GM15510 (cell line): ENCODE results near the gene GPR55.

Experiments used
- POLR2A ChIP-seq: IDR thresholded peaks from 3 replicates; pipeline ENCODE4 v1.6.1; 2011; ENCODE audit warnings: borderline replicate concordance; ENCODE audit not compliant: insufficient read length; ENCODE audit errors: extremely low read depth

Gene GPR55

DNA sequence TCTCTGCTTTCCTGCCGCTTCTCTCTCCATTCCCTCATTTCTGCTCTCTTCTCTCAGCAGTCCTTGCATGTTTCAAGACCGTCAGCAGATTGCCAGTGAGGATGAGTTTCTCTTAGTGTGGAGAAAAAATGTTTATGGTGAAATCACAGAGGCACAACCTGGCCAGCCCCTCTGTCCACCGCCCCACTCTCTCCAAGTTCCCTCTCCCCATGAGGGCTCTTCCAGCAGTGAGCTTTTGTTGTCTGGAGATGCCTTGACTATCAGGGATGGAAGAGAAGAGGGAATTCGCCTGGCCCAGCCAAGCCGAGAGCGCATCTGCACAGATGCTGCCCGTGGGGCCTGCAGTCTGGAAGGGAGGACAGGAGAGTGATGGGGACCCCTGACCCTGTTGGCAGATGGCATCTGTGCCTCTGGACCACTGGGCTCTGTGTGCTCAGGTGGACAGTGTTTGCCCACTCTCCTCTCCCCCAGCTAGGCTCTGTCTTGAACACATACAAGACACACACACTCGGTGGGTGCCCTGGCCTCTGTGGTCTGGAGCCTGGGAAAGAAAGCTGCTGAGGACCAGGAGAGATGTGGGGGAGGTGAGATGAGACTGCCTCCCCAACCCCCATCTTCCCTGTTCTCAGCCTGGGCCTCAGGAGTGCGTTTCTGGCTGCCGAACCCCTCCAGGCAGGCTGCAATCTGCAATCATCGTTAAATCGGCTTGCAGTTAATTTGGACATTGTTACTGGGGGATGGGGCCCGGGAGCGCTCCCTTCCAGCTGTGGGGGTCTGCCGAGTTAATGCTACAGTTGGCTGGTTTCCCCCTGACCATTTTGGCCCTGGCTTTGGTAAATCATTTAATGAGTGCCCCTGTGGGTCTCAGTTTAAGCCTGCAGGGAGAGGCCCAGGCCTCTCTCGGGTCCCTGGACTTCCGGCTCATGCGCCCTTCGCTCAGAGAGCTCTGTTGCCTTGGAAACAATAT is 55.8 kb downstream of the GPR55 start:
- no peak for TF ChIP-seq POLR2A

DNA sequence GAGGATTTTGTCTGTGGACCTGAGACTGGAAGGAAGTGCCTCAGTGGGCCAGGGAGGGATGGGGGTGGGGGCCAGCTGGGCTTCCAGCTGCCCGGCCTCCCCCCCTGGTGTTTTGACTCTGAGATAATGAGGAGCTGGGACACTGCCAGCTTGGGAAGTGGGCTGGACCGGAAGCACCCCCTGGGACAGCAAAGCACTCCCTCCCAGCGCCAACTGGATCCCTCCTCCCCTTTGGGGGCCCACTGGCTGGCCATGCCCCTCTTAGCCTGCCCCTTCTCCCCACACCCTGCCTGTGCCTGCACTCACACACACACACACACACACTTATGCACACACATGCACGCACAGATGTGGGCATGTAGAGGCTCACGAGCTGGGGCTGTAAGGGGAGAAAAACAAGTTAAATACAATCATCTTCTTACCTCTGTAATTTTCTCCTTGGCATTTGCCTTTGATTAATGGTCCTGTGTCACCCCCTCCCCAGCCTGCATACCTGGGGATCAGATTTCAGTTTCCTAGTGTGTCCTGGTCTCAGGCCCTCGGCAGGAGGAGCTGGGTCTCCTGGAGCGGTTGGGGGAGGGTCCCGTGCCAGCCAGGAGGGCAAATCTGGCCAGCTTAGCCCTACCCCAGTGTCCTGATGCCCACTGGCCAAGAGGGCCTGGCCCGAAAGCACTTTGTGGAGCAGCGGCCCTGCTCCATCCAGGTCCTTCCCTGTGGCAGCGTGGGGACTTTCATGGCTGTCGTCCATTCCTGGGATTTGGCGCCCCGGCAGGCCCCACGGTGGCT is 56.7 kb downstream of the GPR55 start:
- no peak for TF ChIP-seq POLR2A

DNA sequence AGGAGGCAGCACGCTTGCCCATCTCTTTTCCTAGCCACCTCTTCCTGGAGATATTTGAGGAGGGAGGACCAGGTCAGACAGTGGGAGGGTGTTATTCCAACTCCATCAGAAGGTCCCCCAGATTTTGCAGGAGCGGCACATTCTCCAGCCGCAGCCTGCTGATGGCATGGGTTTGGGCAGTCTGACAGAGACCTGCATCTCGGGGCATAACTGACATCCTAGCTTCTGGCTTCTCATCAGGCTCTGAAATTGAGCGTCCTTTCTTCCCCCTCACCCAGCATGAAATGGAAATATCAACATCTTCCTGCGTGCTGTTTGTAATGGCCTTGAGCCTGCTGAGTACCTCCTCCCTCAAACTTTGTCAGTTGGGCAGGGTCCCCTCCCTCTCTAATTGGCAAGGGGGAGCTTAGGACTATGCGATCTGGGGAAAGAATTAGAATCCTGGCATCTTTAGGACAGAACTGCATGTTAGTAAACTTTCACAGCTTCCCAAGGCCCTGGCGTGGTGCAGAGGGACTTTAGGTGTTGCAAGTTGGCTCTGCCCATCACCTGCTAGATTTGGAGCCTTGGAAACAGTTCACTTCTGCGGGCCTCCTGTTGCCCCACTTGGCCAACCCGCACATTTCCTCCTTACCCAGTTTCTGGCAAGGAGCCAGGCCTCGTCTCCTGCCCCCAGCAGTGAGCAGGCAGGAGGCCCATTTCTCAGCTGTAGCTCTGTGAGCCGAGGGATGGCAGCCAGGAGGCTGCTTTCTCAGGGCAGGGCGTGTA is 58.1 kb downstream of the GPR55 start:
- TF ChIP-seq POLR2A: no peak

DNA sequence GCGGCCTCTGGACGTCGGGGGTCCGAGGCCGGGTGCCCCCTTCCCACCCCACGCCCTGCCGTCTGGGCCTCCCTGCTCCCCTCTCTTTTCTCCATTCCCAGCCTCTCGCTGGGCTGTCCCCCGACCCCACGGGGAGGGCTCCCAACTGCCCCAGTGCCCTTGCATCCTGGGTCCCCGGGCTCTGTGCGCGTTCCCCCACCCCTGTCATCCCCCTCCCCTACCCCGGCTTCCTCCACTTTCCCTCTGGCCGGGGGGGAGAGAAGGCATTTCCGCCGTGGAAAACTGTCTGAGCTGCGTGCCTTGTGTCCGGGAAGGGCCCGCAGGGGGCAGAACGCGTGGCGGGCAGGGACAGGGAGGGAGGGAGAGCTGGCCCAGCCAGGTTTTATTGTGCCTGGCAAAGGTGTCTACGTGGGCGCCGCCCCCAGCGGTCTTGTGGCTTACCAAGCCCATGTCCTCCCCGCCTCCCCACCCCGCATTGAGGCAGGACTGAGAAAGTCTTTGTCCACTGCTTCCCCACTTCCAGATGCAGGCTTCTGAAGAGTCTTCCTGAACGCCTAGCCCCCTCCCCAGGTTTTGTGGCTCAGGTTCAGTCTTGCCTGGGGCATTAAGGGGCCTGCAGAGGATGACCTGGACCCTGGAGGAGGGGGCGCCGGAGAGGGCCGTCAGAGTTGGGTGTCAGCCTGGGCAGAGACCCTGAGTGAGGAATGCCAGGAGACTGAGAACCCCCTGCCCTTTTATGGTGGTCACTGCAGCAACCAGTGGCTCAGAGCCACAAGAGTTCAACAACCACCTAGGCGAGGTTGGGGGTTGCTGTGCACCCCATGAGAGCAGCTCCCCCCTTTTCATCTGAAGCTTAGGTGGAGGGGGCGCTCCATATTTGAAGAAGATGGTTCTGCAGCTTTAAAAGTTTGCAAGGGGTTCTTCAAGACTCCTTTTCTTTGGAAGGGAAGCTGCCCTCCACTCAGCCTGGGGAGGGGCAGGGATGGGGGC is 59.0 kb downstream of the GPR55 start:
- no peak for TF ChIP-seq POLR2A

DNA sequence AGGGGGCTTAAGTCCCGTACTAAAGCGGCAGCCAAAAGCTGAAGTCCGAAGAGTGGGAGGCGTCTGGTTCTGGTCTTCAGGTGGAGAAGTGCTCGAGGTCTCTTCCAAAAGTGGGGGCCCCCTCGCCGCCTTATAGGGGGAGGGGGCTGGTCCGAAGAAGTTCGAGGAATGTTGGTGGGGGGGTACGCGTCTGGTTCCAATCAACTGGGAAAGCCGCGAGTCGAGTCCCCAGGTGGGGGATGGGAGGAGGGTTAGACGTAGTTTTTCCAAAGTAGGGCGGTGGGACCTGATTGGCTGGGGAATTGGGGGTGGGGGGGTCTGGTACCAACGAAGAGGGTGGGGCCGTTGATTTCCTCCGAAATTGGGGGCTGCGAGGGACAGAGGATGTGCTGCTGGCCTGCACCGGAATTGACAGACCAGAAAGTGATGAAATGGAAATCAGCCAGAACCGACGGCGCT is 59.7 kb downstream of the GPR55 start:
- no peak for TF ChIP-seq POLR2A

DNA sequence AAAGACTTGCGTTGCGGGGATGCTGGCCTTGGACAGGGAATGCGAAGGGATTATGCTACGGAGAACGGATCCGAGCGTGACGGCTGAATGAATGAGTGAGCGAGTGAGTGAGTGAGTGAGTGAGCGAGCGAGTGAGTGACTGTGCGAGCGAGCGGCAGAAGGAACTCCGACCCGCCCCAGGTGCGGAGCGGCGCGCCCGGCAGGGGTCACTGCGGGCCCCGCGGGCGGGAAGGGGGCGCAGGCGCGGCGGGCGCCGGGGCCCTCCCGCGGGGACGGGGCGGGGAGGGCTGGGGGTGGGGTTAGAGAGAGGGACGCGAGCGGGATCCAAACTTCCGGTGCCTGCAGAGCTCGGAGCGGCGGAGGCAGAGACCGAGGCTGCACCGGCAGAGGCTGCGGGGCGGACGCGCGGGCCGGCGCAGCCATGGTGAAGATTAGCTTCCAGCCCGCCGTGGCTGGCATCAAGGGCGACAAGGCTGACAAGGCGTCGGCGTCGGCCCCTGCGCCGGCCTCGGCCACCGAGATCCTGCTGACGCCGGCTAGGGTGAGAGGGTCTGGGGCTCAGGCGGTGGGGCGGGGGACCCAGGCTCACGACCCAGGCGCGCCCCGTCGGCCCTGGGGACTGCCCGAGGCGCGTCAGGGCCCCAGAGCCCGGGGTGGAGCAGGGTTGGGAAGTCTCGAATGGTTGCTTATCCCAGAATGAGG is 60.3 kb downstream of the GPR55 start, which contains the start of gene ITM2C:
Gene ITM2C, plus strand, starts transcription at position 338 of the 702 bp plus-strand sequence. Its CDS starts 84 bp downstream, at position 422.
- peak; percentile 72 for TF ChIP-seq POLR2A

DNA sequence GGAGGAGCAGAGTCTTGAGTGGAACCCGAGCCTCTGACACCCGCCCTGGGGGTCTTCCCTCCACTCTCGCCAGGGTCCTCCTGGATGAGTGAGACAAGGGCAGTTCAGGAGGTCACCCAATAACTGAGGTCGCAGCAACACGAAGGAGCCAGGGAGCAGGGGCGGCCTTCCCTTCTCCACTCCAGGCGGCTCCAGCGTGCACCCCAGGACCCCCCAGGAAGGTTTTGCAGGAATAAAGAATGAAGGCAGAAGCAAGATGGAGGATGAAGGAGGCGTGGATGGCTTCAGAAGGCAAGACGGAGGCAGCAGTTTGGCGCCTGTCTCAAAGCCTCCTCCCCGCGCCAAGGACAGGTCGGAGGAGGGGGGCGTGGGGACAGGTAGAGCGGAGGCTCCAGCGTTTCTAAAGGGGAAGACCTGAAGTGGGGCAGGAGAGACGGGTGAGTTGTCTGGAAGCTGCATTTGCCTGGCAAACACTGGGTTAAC is 60.9 kb downstream of the GPR55 start:
- no peak for TF ChIP-seq POLR2A

DNA sequence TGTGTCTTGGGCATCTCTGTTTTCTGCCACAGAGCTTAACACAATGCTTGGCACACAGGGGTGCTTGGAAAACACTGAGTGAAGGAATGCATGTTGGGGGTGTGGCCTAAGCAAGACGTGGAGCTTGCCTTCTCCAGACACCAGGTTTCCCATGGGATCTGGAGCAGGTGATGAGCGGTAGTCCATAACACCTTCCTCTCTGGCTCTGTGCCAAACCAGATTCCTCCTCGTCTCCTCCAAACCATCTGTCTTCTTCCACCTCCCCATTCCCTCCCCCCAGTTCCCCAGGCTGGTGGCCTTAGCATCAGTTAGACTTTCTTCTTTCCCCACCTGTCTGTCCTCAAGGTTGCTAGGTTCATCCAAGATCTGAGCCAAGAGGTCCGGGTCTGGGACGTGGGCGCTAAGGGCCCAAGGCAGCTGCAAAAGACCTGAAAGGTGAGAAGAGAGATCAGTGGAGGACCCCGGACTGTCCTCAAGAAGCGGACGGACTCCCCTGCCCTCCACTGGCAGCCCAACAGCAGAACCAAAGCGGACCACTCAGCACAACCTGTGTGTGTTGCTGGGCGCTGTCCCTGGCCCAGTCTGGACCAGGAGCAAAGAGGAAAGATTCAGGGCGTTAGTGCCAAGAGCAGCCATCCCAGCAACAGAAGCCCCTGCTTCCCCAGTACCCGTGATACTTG is 61.5 kb downstream of the GPR55 start:
- TF ChIP-seq POLR2A: no peak

DNA sequence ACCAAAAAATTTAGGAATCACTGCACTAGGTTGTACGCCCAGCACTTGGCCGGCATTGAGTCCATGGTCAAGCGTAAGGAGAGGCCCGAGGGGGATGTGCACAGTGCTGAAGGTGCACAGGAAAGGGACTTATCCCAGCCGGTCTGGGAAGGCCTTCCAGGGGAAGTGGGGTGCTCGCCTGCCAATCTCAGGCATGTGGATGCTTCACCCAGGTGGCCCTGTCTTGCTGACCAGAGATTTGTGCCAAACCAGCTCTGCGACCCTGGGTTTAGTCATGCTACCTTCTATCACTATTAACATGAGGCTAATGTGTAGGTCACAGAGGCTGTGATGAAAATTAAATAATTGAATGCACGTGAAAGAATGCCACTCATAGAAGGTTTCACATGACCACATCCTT is 62.0 kb downstream of the GPR55 start:
- no peak for TF ChIP-seq POLR2A

DNA sequence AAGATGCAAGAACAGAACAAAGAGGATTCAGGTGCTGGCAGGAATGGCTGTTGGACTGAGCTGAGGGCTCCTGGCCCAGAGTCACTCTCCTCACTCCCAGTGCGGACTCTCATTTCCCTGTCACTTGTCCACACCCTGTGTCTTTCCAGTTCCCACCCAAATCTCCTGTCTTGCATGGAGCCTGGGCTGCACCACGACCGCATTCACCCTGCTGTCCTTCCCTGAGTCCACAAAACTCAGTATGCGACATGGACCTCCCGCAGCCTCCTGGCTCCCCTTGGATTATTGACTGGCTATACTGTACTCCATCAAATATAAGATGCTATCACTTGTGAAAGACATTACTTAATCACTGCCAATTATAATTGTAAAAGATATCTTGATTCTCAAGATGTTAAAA is 62.8 kb downstream of the GPR55 start:
- TF ChIP-seq POLR2A: no peak

DNA sequence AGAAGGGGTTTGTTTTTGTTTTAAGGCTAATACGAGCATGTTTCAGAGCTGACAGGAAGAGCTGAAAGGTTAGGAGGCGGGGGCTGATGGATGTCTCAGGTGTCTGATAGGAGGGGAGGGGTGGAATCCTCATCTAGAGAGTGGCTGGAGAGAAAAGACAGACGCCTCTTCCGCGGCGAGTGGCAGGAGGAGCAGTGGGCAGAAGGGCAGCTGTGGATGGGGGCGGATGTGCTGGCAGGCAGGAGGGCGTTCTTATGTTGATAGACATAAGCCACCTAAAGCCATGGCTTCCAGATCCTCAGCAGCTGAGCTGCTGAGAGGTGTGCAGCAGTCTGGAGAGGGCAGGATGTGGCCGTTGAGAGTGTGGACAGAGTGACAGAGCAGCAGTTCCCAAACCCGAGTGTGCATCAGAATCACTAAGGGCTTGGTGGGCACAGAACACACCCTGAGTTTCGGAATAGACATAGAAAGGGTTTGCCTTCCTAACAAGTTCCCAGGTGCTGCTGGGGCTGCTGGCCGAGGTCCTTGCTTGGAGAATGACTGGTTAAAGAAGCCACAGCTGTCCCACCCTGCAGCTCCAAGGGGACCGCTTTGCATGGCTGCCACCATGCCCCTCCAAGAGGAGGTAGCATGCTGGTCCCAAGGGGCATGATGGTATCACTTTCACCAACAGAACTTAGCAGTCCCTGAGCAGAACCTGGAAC is 63.3 kb downstream of the GPR55 start:
- no peak for TF ChIP-seq POLR2A
